ENCODE results near the gene ARL4C.
"Not testable (repeated sequence)": the region's sequence is repeated elsewhere in the genome, so short reads cannot be mapped to it uniquely, and the experiment has no call there.

GRCh38 chr2:234455246-234455645 is 41.6 kb downstream of the ARL4C start:
- not testable (repeated sequence) for TF ChIP-seq CTCF, POLR2AphosphoS5, EP300 (IDR thresholded peaks at IDR 0.05)
